Liver (tissue), 9 donors: ENCODE measurements around the gene FAM221B. TPM values are rescaled to one million over a fixed set of nuclear protein-coding genes. Genes with fewer than 3 reads are reported as not detected.

ENCODE experiments used
- DNase-seq: peaks from one replicate; pipeline ENCODE4 v3.0.0-alpha.2; 2017; ENCODE audit warnings: low spot score
- H3K27ac ChIP-seq, 2 donors: one replicate each; pipeline ENCODE4 v1.7.0; 2013; ENCODE audit warnings: inconsistent platforms in 2 of 2, low read length in 2 of 2, control low read depth in 1 of 2, low read depth in 1 of 2, mild to moderate bottlenecking in 1 of 2
- H3K27me3 ChIP-seq, 4 donors: one replicate each; pipeline versions ENCODE4 v1.6.1 to v1.7.0; 2013; ENCODE audit warnings: low read length in 3 of 4, inconsistent platforms in 1 of 4, mild to moderate bottlenecking in 1 of 4, moderate library complexity in 1 of 4; ENCODE audit not compliant: control insufficient read depth in 4 of 4, insufficient read depth in 4 of 4
- H3K36me3 ChIP-seq, 4 donors: one replicate each; pipeline versions ENCODE4 v1.6.1 to v1.7.0; 2013; ENCODE audit warnings: low read length in 3 of 4, mild to moderate bottlenecking in 3 of 4, low read depth in 1 of 4, moderate library complexity in 1 of 4; ENCODE audit not compliant: control insufficient read depth in 4 of 4, insufficient read depth in 3 of 4
- H3K4me1 ChIP-seq, 4 donors: one replicate each; pipeline versions ENCODE4 v1.6.1 to v1.7.0; 2013; ENCODE audit warnings: low read length in 3 of 4, mild to moderate bottlenecking in 3 of 4, moderate library complexity in 1 of 4; ENCODE audit not compliant: control insufficient read depth in 4 of 4, insufficient read depth in 4 of 4
- H3K4me3 ChIP-seq, 3 donors: one replicate each; pipeline versions ENCODE4 v1.6.1 to v1.7.0; 2013; ENCODE audit warnings: low read length in 3 of 3, control low read depth in 1 of 3, low read depth in 1 of 3, mild to moderate bottlenecking in 1 of 3
- H3K9ac ChIP-seq, 2 donors: one replicate each; pipeline ENCODE4 v1.7.0; 2013; ENCODE audit warnings: low read length in 2 of 2, mild to moderate bottlenecking in 2 of 2, moderate library complexity in 2 of 2, control low read depth in 1 of 2, low read depth in 1 of 2
- H3K9me3 ChIP-seq, 4 donors: one replicate each; pipeline versions ENCODE4 v1.6.1 to v1.7.0; 2013; ENCODE audit warnings: low read length in 3 of 4; ENCODE audit not compliant: control insufficient read depth in 4 of 4
- EGR1 ChIP-seq, 2 donors: IDR thresholded peaks; 2 replicates each; pipeline ENCODE4 v1.6.1; 2016 to 2018; ENCODE audit warnings: antibody characterized with exemption in 2 of 2, low read depth in 2 of 2
- FOXA1 ChIP-seq: IDR thresholded peaks from 2 replicates; pipeline ENCODE4 v1.6.1; 2016; ENCODE audit warnings: antibody characterized with exemption
- FOXA2 ChIP-seq: IDR thresholded peaks from 2 replicates; pipeline ENCODE4 v1.6.1; 2016; ENCODE audit warnings: antibody characterized with exemption
- GABPA ChIP-seq, 2 donors: IDR thresholded peaks in 1 of 2; conservative IDR thresholded peaks in 1 of 2; 2 replicates each; pipeline ENCODE4 v1.6.1; 2016; ENCODE audit warnings: antibody characterized with exemption in 2 of 2, mild to moderate bottlenecking in 1 of 2, moderate library complexity in 1 of 2
- HNF4A ChIP-seq, 2 donors: conservative IDR thresholded peaks; 2 replicates each; pipeline ENCODE4 v1.6.1; 2016; ENCODE audit warnings: antibody characterized with exemption in 2 of 2, mild to moderate bottlenecking in 2 of 2
- HNF4G ChIP-seq: IDR thresholded peaks from 2 replicates; pipeline ENCODE4 v1.6.1; 2016; ENCODE audit warnings: antibody characterized with exemption
- JUND ChIP-seq, 2 donors: IDR thresholded peaks; 2 replicates each; pipeline ENCODE4 v1.6.1; 2016; ENCODE audit warnings: antibody characterized with exemption in 2 of 2
- NR2F2 ChIP-seq: IDR thresholded peaks from 2 replicates; pipeline ENCODE4 v1.6.1; 2016; ENCODE audit warnings: antibody characterized with exemption
- RAD21 ChIP-seq, 2 donors: IDR thresholded peaks; 2 replicates each; pipeline ENCODE4 v1.6.1; 2016; ENCODE audit warnings: antibody characterized with exemption in 2 of 2, mild to moderate bottlenecking in 2 of 2
- RXRA ChIP-seq, 2 donors: IDR thresholded peaks; 2 replicates each; pipeline ENCODE4 v1.6.1; 2017 to 2018; ENCODE audit warnings: antibody characterized with exemption in 2 of 2, mild to moderate bottlenecking in 1 of 2
- SP1 ChIP-seq: IDR thresholded peaks from 2 replicates; pipeline ENCODE4 v1.6.1; 2018; ENCODE audit warnings: antibody characterized with exemption, mild to moderate bottlenecking
- TAF1 ChIP-seq: conservative IDR thresholded peaks from 2 replicates; pipeline ENCODE4 v1.6.1; 2016; ENCODE audit warnings: antibody characterized with exemption, mild to moderate bottlenecking
- YY1 ChIP-seq: IDR thresholded peaks from 2 replicates; pipeline ENCODE4 v1.6.1; 2016; ENCODE audit warnings: antibody characterized with exemption, mild to moderate bottlenecking
- WGBS: extraction: QIAGEN DNeasy Blood & Tissue Kit; methylation state at CpG from one replicate; pipeline ENCODE4 v1.1.7; 2013; 5-methylcytosine and 5-hydroxymethylcytosine counted together
- polyA plus RNA-seq, 2 donors: library from polyadenylated mRNA; stranded (reverse) in 1 of 2; unstranded in 1 of 2; fragments of 200-250 nt in 1 of 2; fragments of >200 nt in 1 of 2; fragmentation: Nextera tagmentation in 1 of 2; extraction: Ambion mirVana in 1 of 2; gene quantifications; one replicate each; pipeline versions ENCODE4 v1.2.1 to v1.2.3, GENCODE V29; 2013 to 2015
- total RNA-seq, 2 donors: library from RNA; depleted of rRNA; stranded (reverse); fragments of >200 nt; gene quantifications; one replicate each; pipeline ENCODE4 v1.2.3, GENCODE V29; 2014
- TF ChIP-seq, protein P1 (sequence below): IDR thresholded peaks from 2 replicates; pipeline ENCODE4 v1.6.1; 2016; ENCODE audit warnings: antibody characterized with exemption
- TF ChIP-seq, protein P2 (sequence below): IDR thresholded peaks from 2 replicates; pipeline ENCODE4 v1.6.1; 2016; ENCODE audit warnings: antibody characterized with exemption
- TF ChIP-seq, protein P3 (sequence below): IDR thresholded peaks from 2 replicates; pipeline ENCODE4 v1.6.1; 2016; ENCODE audit warnings: antibody characterized with exemption
- TF ChIP-seq, protein P4 (sequence below): IDR thresholded peaks from 2 replicates; pipeline ENCODE4 v1.6.1; 2016; ENCODE audit warnings: antibody characterized with exemption, mild to moderate bottlenecking
- donor health status: healthy.
- donor health status: healthy.
- donor health status: healthy.
- donor health status: healthy.
- donor health status: healthy.

FAM221B gene
- total and polyA plus RNA-seq, 4 donors = 0.35 TPM; not detected in 3

DNA sequence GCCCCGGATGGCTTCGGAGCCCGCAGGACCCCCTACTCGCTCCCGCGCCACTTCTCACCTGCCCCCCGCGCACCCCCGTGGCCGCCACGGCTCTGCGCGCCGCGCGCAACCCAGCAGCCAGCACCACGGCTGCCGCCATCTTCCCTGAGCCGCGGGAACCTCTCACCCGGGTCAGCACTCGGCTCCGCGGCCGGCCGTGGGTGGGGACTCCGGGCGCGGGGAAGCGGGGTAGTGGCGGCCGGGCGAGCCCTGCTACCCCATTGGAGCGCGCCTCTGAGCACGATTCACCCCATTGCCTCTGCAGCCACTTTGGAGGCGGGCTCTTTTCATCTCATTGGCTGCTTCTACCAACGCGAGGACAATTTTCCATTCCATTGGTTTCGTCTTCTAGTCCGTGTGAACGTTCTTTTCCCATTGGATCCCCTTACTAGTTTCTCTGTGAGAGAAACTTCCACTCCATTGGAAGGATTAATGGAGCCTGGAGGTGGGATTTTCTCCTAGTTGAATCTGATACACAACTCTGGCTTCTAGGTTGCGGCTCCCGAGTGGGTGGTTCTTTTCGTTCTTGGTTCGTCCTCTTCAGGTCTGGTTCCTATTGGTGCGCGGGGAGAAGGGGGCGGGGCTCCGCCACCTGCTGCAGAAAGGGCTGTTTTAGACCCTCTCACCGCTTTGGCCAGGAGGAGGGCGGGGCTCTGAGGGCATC, 13.5 kb downstream of the FAM221B start, which contains the start of gene HINT2:
Gene HINT2, minus strand, starts transcription at position 202 of the 703 bp plus-strand sequence. Its CDS starts 63 bp downstream, at position 139.
- peak; percentile 98 for DNase-seq
- H3K4me1 ChIP-seq = peaks cover 16 to 42% (median 35%) of the 10 kb centered on the region in 4 donors
- under 1% methylated on average over 52 of the region's 52 CpGs for WGBS
- H3K9ac ChIP-seq = peak within 1 kb of the TSS; percentile 87 to 91
- TF ChIP-seq, protein P1, sequence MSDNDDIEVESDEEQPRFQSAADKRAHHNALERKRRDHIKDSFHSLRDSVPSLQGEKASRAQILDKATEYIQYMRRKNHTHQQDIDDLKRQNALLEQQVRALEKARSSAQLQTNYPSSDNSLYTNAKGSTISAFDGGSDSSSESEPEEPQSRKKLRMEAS = peak; percentile 16
- TF ChIP-seq RXRA (IDR thresholded peaks at IDR 0.05) = peak; percentile 50 to 66
- TF ChIP-seq YY1 = peak; percentile 97
- TF ChIP-seq, protein P2, sequence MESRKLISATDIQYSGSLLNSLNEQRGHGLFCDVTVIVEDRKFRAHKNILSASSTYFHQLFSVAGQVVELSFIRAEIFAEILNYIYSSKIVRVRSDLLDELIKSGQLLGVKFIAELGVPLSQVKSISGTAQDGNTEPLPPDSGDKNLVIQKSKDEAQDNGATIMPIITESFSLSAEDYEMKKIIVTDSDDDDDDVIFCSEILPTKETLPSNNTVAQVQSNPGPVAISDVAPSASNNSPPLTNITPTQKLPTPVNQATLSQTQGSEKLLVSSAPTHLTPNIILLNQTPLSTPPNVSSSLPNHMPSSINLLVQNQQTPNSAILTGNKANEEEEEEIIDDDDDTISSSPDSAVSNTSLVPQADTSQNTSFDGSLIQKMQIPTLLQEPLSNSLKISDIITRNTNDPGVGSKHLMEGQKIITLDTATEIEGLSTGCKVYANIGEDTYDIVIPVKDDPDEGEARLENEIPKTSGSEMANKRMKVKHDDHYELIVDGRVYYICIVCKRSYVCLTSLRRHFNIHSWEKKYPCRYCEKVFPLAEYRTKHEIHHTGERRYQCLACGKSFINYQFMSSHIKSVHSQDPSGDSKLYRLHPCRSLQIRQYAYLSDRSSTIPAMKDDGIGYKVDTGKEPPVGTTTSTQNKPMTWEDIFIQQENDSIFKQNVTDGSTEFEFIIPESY = peak; percentile 88
- TF ChIP-seq FOXA1 = peak; percentile 27
- peak in 1 of 2 donors; percentile 15 for TF ChIP-seq RAD21 (IDR thresholded peaks at IDR 0.05)
- no peak for TF ChIP-seq NR2F2
- TF ChIP-seq GABPA (IDR thresholded peaks at IDR 0.05 in 1 of 2, conservative IDR thresholded peaks at IDR 0.05 in 1 of 2) = peak in 1 of 2 donors; percentile 11
- peak; percentile 96 for TF ChIP-seq SP1
- TF ChIP-seq HNF4G = no peak
- TF ChIP-seq JUND (IDR thresholded peaks at IDR 0.05) = no peak
- TF ChIP-seq, protein P3, sequence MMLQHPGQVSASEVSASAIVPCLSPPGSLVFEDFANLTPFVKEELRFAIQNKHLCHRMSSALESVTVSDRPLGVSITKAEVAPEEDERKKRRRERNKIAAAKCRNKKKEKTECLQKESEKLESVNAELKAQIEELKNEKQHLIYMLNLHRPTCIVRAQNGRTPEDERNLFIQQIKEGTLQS = no peak
- peak; percentile 88 for TF ChIP-seq TAF1
- peak; percentile 31 to 53 for TF ChIP-seq HNF4A (conservative IDR thresholded peaks at IDR 0.05)
- peak; percentile 71 to 75 for TF ChIP-seq EGR1 (IDR thresholded peaks at IDR 0.05; ENCODE audit: low read depth in 2 of 2)
- TF ChIP-seq, protein P4, sequence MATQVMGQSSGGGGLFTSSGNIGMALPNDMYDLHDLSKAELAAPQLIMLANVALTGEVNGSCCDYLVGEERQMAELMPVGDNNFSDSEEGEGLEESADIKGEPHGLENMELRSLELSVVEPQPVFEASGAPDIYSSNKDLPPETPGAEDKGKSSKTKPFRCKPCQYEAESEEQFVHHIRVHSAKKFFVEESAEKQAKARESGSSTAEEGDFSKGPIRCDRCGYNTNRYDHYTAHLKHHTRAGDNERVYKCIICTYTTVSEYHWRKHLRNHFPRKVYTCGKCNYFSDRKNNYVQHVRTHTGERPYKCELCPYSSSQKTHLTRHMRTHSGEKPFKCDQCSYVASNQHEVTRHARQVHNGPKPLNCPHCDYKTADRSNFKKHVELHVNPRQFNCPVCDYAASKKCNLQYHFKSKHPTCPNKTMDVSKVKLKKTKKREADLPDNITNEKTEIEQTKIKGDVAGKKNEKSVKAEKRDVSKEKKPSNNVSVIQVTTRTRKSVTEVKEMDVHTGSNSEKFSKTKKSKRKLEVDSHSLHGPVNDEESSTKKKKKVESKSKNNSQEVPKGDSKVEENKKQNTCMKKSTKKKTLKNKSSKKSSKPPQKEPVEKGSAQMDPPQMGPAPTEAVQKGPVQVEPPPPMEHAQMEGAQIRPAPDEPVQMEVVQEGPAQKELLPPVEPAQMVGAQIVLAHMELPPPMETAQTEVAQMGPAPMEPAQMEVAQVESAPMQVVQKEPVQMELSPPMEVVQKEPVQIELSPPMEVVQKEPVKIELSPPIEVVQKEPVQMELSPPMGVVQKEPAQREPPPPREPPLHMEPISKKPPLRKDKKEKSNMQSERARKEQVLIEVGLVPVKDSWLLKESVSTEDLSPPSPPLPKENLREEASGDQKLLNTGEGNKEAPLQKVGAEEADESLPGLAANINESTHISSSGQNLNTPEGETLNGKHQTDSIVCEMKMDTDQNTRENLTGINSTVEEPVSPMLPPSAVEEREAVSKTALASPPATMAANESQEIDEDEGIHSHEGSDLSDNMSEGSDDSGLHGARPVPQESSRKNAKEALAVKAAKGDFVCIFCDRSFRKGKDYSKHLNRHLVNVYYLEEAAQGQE = peak; percentile 58
- TF ChIP-seq FOXA2 = no peak
- no peaks in the 10 kb centered on the region for H3K9me3 ChIP-seq
- H3K27ac ChIP-seq = peak within 1 kb of the TSS; percentile 95 to 100
- H3K27me3 ChIP-seq = no peaks in the 10 kb centered on the region
- no peaks in the 10 kb centered on the region for H3K36me3 ChIP-seq
- H3K4me3 ChIP-seq = peak within 1 kb of the TSS; percentile 67 to 82 (median 79)
